ENCODE data around the gene VSIG10L2.
"Not testable (repeated sequence)": the region's sequence is repeated elsewhere in the genome, so short reads cannot be mapped to it uniquely, and the experiment has no call there.

The VSIG10L2 gene

GRCh38 chr11:125945797-125946520 lies at the start of gene VSIG10L2:
VSIG10L2 (plus strand) TSS chr11:125946044; CDS start chr11:125946056, 12 bp downstream.
- no peak for DNase-seq

DNA sequence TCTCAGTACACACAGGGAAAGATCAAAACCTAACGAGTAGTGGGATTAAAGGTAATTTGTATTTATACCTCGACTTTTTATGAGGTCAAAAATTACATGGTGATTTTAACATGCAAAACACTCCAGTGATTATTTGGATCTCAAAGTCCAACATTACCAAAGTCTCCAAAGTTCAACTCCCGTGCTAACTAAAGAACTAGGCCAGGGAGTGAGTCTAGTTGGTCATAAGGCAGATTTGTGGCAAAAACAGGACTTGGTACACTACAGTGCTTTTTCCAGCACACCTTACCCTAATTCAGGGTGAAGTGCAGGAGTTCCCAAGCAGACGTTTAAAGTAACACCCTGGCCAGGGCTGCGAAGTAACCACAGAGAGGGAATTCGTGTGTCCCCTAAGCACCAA lies 44.0 kb upstream of the VSIG10L2 start:
- no peak for DNase-seq

GRCh38 chr11:125902277-125902926 lies 43.4 kb upstream of the VSIG10L2 start:
- no peak for DNase-seq

- DNase-seq: peak; percentile 65 to 78 (median 74)
Measured at GRCh38 chr11:125902927-125903710, 42.7 kb upstream of the VSIG10L2 start, which contains the start of gene PUS3. PUS3 (minus strand) TSS chr11:125903206; CDS start chr11:125896284, 6,922 bp downstream.

- DNase-seq: no peak
Measured at GRCh38 chr11:125903711-125904659, 41.9 kb upstream of the VSIG10L2 start, which contains the start of gene DDX25. DDX25 (plus strand) TSS chr11:125904508; CDS start chr11:125904518, 10 bp downstream.

- DNase-seq: no peak
Measured at GRCh38 chr11:125904678-125905077, 41.2 kb upstream of the VSIG10L2 start.

- no peak for DNase-seq
Measured at GRCh38 chr11:125910226-125910849, 35.5 kb upstream of the VSIG10L2 start.

GRCh38 chr11:125914601-125915000 lies 31.2 kb upstream of the VSIG10L2 start:
- DNase-seq: not testable (repeated sequence)

DNA sequence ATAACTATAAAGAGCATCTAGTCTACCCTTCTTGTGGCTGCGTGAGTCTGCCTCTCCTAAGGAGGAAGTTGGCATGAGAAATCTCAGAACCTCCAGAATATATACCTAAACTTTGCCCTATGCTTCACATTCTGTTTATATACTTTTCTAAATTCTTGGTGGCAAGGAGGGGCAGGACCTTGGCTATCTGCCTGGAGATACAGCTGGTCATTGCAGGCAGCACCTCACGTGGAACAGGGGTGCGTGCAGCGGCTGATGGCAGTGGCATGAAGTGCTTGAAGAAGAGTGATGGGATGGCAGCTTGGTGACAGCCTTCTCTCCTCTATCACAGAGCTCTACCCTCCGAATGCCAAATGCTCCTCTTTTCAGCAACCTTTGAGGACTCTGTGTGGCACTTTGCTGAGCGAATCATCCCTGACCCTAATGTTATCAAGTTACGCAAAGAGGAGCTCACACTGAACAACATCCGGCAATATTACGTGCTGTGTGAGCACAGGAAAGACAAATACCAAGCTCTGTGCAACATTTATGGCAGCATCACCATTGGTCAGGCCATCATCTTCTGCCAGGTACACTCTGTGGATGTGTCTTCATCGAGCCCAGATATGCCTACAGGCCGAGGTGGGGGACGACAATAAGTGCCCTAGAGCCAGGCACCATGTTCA lies 29.0 kb upstream of the VSIG10L2 start:
- DNase-seq: no peak

DNA sequence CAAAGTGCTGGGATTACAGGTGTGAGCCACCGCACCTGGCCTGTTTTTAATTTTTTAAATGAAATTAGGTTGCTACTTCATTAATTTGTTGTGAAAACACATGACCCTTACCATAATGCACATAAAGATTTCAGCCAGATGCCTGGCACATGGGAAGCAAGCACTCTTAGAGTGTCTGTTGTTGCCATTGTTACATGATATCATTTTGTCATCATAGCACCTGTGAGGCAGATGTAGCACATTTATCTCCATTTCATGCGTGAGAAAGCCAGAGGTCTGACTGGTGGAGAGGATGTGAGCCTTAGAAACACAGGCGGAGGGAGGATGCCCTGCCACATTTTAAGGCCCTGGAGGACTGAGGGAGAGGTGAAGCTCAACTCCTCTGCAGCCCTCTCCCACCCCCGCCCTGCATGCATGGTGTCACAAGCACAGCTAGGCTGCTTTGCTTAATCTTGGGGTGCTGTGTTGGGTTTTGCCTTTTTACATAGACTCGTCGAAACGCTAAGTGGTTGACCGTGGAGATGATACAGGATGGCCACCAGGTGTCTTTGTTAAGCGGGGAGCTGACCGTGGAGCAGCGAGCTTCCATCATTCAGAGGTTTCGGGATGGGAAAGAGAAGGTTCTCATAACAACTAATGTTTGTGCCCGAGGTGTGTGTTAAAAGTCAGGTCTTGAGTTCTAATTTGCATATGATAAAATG lies 27.6 kb upstream of the VSIG10L2 start:
- no peak for DNase-seq

- no peak for DNase-seq
Measured at GRCh38 chr11:125921042-125921441, 24.8 kb upstream of the VSIG10L2 start.

DNA sequence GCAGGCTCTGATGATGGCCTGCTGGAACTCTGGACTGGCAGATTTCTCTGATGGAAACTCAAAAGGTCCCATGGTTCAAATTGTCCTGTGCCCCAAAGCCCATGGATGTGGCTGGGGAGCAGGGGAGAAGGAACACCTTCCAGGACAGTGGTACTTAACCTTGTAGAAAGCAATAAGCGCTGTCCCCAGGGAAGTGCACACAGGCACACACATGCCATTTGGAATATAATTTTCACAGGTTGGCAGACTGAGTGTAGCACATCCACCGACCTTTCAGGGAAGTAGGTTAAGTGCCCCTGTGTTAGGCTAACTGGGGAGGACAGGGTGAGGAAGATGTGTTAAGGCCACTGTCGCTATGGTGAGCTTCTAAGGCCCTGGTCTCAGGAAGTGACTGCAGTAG lies 23.7 kb upstream of the VSIG10L2 start:
- DNase-seq: no peak

DNA sequence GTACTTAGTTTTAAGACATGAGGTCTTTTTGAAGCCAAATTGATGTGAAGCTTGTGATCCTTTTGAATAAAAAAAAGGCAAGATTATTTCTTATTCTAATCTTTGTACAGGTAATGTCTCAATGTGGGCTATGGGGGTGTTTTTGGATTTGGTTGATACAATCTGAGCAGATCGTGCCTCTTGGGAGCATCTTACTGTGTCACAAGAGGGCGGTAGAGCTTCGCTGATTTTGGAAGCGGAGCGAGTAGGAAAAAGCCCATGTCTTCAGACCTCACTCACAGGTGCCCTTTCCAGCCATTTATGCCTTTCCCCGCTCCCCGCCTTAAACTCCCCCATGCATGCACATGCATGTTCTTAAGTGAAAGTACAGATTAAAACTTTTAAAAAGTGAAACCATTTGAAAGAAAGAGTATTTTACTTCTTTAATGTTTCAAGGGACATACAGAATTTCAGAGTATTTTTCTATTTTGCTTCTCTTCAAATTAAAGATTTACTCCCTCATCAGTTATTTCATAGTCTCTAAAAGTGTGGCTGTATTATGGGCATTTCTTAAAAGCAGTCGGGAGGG lies 22.7 kb upstream of the VSIG10L2 start:
- peak in 2 of 4 experiments; percentile 10 to 13 for DNase-seq

GRCh38 chr11:125923633-125924032 lies 22.2 kb upstream of the VSIG10L2 start:
- DNase-seq: no peak

- DNase-seq: no peak
Measured at GRCh38 chr11:125924384-125925007, 21.3 kb upstream of the VSIG10L2 start.

DNA sequence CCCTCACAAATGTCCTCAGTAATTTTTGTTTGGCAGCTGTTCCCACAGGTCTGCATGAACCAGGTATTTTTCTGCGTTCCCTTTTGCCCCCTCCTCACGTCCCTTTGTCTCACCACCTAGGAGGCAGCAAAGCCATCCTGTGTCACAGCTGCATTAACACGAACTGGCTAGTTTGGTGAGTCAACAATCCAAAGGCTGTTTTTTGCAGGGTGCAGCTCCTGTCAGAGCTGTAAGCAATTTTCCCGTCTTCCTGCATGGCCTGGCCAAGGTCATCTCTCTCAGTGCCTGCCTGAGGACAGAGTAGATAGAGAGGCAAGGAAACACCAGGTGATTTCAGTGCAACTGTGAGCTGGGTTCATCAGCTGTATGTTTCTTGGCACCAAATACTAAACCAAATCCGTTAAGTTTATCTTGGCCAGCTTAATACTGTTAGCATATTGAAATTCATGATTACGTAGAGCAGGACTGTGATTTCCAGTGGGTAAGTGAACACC lies 20.6 kb upstream of the VSIG10L2 start:
- no peak for DNase-seq

- no peak for DNase-seq
Measured at GRCh38 chr11:125925804-125926203, 20.0 kb upstream of the VSIG10L2 start.

- no peak for DNase-seq
Measured at GRCh38 chr11:125926682-125927081, 19.2 kb upstream of the VSIG10L2 start.

GRCh38 chr11:125929445-125930075 lies 16.3 kb upstream of the VSIG10L2 start:
- no peak for DNase-seq

All from activated CD4-positive, CD25-positive, alpha-beta regulatory T cell (primary cell).